HuH-7 (cell line): ENCODE results near the gene SUN5.

Experiments used
- DNase-seq: peaks from one replicate; pipeline ENCODE4 v3.0.0; 2011; ENCODE audit warnings: low spot score

The SUN5 gene

DNA sequence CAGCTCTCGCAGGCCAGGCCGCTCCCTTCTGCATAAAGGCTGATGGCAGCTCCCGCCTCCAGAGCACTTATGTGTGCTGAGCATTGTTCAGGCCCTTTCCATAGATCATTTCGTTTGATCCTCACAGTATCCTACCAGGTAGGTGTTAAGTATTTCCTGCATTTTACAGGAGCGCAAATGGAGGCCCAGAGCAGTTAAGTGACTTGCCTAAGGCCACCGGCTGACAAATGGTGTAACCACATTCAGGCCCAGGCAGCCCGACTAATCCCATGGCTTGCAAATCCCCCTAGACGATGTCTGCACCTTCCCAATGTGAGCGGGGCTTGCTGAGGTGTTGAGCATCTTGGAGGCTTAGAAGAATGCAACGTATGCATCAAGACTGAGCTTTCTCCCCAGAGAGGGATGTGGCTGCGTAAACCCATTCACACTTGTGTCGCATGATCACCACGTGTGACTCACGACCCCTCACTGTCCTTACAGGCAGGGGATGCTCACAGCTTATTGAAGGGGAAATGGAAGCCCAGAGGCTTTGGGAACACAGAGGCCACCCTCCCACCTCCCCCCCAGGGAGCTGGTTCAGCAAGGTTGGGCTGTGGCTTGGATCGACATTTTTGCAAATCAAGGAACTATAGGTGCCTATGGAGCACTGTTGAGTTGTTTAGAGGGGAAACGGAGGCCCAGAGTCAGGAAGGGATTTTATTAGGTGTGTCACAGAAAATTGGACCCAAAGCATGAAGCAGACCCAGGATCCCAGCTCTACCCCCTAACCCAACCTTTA lies 10.3 kb upstream of the SUN5 start:
- DNase-seq, result no peak

DNA sequence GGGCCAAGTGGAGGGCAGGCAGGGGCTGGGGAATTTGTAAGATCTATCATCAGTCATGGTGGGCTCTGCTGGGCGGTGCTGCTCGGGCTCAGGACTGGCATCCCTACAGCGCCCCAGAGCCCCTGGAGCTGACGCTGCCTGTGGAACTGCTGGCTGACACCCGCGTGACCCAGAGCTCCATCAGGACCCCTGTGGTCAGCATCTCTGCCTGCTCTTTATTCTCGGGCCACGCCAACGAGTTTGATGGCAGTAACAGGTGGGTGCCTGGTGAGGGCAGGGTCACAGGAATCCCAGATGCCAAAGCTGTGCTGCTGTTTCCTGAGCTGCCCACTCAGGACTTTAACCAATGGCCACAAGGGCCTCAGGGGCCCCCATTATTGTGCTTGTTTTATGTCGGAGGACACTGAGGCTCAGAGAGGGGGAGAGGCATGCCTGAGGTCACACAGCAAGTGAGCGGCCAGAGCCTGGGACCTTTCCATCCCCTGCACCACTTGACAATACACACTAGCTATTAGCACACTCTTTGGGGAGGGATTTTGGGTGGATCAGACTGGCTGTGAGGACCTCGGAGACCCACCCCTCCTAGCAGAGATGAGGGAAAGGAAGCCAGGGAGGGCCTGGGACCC lies 9.6 kb upstream of the SUN5 start:
- DNase-seq, result no peak

DNA sequence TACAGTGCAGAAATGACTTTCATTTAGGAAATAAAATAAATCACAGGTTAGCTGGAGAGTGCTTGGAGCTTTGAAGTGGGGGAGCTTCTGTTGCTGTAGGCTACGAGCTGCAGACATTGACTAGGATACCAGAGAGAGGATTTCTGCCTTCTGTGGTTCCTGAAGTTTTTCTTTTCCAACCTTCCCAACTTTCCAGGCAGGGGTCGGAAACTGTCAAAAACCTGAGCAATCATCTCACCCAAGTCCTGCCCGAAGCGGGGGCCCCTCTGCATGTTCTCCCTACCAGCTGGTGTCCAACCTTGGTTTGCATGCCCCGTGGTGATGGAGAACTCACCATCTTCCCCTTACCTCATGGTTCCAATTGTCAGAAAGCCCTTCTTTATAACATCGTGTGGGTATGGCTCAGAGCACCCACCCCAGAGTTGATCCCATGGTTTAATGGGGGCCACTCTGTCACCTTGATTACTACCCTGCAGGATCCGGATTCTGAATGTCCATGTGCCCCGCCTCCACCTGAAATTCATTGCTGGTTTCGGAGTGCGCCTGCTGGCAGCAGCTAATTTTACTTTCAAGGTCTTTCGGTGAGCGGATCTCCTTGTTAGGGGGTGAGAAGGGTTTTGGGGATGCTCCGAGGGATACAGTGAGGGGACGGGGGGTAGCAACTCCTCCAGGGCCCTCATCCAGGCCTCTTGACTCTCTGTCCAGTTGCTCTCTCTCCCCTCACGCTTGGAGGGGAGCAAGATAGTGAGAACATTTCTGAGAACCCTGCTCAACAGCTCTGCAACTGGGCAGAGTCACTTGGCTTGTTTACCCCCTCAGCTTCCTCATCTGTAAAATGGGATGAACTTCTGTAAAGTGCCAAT lies 8.3 kb upstream of the SUN5 start:
- DNase-seq, result no peak

DNA sequence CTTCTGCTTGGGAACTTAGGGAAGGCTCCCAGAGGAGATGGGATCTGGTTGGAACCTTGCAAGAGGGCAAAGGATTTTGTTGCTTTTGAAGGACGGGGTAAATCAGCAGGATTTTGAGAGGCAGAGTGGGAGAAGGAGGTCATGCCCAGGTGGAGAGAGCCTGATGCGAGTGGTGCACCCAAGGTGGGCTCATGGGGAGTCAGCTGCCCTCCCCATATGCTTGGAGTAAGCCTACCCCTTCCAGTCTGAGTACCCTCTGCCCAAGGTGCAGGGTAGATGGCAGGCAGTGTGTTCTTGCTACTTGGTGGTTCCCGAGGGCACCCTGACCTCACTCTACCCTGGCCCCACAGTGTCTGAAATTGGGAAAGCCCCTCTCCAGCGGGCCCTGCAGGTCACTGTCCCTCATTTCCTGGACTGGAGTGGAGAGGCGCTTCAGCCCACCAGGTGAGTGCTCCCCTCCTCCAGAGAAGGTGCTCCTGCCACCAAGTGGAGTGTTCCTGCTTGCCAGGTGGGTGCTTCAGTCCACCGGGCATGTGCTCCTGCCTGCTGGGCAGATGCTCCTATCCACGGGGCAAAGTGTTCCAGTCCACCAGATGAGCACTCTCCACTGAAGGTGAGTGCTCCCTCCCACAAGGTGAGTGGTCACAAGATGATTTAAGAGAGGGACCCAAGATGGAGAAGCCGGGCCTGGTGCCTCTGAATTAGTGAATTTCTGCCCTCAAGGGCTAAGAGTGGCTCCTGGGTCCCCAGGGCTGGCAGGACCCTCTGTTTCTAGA lies 6.6 kb upstream of the SUN5 start:
- no peak for DNase-seq

DNA sequence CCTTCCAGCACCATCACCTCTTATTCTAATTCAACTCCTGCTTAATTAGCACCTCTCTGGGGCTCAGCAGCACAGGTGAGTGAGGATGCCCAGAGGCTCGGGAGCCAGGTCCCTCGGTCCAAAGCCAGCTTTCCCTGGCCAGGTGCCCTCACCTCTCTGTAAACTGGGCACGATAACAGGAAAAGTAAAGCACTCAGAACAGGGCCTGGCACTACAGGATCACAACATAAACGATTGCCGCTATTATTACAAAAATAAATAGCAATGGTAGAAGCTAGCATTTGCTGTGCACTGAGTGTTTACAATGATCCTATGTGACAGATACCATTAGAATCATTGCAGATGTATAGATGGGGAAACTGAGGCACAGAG lies 5.9 kb upstream of the SUN5 start:
- DNase-seq, result no peak

DNA sequence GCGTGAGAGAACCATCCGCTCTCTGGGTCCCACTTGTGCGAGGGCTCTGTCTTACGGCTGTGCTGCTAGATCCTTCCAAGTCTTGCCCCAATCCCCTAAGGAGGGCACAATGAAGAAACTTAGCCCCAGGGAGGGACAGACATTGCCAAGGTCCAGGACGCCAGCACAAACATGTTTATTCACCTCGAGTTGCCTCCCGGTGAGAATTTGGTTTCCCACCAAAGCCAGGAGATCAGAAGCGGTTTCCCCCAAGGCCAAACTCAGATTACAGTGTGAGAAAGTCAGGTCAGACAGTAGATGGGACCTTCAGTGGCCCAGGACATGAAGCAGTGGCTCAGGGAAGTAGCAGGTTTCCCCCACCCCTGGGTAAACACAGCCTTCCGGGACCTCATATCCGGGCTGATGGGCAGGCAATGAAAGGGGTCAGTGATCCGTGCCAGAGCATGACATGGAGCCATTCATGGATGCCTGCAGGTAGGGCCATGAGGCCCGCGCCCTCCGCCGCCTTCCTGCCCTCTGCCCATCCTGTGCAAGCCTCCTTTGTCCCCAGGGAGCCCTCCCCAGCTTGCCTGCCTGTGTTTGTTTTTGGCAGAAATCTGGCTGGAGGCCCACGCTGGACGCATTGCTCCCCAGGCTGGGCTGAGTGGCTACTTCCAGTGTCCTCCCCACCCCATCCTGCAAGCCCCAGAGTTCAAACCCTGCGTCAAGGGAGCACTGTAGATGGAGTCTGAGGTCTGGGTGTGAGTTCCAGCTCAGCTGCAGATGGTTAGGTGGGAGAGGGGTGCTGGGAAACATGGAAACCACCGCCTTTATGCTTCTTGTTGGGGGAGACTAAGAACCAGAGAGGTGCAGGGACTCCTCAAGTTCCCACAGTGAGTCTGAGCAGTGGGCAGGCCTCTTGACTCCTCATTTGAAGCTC lies 5.2 kb upstream of the SUN5 start:
- DNase-seq, result peak; percentile 52

DNA sequence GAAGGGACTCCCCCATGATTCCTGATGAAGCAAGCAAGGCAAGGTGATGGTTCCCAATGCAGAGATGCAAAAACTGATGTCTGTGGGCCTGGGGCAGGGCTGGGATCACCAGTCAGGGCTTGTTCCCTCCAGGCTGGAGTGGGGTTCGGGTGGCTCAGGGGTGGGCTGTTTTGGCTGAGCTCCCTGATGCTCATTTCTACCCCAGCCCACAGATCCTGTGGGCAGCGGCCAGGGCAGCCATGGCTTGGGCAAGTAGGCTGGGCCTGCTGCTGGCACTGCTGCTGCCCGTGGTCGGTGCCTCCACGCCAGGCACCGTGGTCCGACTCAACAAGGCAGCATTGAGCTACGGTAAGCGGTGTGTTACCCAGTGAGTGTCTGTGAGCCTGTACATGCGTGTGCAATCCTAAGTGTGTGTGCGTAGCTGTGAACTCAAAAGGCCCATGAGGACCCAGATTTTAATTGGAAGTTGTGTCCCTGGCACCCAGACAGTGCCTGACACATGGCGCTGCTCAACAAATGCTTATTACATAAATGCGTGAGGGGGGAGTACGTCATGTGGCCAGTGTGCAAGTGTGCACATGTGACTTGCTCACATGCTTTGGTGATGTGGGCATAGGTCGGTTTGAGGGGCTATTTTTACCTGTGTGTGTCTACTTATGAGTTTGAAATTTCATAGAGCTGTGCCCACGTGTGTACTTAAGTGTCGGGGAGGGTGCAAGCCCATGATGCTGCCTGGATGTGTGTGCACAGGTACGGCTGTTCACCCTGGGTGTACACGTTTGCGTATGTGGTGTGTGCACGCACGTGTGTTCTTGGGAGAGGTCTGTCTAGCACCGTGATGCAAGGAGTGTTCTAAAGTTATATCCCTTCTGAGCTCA lies 4.3 kb upstream of the SUN5 start:
- DNase-seq, result no peak

DNA sequence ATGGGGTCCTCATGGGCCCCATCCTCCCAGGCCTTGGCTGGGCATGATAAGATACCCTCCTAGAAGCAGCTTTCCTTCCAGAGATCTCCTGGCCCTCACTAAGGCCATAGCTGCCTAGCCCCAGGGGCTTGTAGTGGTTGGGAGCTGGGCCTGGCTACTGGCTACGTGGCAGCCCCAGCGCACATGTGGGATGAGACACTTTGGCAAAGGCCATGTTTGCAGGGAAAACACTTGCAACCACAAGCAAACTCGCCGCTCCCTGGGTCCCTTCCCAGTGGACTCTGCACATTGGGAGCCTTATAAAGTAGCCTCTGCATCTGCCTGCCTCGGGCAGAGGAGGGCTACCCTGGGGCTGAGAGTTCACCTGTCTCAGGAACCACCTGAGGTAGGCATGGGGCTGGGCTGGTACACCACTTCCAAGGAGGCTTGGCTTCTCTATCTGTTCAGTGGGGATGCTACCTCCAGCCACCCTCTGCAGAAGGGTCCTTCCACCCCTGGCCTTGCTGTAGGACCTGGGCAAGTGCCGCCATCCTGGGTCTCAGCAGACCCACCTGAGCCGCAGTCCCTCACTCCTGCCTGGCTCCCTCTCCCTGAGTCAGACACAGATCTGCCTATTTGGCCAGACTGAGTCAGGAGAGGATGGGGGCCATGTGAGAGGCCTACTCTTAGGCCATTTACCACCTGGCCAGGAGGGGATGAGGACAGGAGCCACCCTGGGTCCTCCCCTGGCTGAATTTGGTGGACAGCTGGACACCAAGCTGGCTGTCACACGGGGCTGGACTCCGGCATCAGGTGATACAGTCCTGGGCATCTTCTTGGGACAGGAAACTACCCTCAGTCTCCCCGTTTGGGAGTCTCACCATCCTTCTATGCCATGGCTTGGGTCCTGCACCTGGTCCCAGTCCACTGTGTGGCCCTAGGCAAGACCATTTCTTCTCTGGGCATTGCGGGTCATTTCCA lies 3.4 kb upstream of the SUN5 start, which contains the start of gene BPIFB2:
Gene BPIFB2 (plus strand): TSS at position 329 of the 960 bp plus-strand sequence. CDS start 871 bp downstream, outside the sequence.
- DNase-seq, result no peak

DNA sequence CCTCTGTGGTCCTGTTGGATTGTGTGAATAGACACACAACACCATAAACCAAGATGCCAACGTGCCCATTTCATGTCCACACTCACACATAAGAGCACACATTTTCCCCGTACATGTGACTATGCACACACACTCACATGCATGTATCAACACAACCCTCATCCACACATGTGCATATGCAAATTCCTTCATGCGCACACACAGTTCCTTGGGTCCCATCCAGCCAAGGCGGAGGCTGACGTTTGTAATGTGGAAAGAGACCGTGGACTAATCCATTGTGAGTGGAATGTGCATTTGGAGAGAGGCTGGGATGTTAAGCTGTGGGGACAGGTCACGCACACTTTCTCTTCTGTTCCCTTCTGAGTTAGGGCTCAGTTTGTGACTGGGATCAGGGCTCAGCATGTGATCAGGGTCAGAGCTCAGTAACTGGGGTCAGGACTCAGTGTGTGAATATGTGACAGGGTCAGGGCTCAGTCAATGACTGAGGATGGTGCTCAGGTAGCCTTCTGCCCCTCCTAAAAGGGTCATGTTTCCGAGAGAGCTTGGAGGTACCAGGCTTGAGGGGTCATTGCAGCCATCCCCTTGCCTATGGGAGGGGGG lies 2.6 kb upstream of the SUN5 start:
- DNase-seq, result no peak

DNA sequence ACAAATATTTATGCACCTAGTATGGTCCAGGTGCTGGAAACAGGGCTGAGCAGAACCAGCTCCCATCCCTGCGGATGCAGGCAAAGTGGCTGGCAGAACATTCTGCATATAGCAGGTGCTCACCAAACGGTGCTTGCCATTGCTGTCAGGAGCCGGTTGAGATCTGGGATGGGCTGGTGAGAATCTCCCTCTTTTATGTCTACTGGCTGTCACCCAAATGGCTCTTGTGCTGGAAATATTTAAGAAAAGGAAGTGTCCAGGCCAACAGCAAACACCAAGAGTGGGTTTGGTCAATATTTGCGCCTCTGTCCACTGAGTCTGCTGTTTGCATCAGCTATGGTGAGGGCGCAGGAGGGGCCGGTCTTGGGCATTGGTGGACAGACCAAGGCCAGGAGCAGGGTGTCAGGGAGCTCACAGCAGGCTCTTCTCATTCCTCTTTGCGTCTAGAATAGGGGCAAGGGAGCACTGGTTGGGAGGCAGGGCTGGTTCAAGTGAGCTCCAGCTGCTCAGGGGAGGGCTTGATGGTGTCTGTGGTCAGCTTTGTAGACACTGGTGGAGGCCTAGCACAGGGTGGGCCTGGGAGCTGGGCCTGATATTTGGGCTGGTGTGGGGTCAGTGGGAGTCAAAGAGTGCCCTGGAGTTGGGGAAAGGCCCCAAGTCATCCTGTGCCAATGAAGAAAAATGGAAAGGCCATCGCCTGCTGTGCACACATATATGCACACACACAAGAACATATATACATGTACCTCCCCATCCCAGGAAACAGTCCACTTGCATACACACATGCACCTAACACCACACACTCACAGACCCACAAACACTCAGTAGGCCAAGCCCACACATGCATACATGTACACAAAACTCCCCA lies 1.9 kb upstream of the SUN5 start:
- DNase-seq, result no peak

DNA sequence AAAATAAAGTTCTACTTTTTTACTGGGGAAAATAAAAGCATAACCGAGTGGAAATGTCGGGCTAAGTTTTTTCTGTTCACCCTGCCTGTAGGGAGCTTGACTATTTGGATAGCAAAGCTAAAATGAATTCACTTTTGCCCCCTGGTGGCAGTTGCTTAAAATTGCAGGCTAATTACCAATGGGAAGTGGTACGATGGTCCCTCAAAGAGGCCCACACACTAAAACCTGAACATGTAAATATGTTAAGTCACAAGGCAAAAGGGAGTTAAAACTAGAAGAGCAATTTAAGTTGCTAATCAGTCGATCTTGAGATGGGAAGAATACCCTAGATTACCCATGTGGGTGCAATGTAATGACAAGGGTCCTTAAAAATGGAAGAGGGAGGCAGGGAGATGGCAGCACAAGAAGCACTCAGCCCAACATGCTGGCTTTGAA lies 916 bp upstream of the SUN5 start:
- DNase-seq, result no peak

DNA sequence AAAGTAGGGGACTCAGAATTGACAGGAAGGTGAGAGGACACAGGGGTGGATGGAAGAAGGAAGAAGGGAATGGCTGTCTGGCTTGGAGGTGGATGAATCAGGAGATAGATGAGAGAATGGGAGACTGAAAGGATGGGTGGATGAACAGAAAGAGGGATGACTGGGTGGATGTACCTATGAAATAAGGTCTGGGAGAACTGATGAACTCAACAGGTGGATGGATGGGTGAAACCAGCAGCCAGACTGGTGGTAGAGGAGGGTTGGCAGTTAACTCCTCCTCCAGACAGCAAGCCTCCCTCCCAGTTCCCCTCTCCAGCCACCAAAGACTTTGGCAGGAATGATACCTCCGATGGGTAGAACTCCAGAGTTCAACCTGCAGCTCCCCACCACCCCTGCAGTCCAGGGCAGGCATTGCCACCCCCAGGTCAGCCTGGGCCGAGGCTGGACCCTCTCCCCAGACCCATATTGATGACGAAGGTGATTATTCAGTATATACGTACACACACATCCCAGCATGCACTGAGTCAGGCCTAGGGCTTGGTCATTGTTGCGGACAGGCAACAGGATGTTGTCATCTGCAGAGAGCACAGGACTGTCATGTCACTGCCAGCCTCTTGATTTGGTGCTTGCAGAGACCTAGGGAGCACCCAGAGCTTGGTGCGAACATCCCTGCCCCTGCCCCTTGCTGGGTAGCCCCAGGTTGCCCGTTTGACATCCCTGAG lies 2.0 kb downstream of the SUN5 start:
- DNase-seq, result no peak

DNA sequence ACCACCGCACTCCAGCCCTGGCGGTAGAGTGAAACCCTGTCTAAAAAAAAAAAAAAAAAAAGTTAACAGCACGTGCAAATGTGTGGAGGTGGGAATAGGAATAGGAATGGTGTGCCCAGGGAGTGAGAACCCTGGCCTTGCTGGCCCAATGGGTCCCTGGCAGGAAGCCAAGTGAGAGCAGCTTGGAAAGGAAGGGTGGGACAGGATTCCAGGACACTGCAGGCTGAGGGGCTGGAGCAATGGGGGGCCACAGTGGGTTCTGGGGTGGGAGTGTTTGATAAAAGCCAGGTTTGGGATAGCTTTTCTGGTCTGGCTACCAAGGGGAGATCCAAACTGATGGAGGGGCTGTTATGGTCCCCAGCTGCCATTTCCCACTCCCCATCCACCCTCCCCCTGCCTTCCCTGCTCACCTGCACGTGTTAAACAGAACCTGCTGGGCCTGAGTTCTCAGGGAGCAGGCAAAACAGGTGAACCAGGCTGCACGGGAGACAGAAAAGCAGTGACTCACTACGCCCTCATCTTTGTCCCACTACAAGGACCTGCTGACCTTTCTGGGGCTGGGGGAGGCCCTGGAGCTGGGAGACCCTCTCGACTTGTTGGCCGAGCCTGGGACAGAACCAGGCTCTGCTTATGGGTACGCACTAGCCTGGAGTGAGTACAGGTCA lies 3.3 kb downstream of the SUN5 start:
- DNase-seq, result no peak

DNA sequence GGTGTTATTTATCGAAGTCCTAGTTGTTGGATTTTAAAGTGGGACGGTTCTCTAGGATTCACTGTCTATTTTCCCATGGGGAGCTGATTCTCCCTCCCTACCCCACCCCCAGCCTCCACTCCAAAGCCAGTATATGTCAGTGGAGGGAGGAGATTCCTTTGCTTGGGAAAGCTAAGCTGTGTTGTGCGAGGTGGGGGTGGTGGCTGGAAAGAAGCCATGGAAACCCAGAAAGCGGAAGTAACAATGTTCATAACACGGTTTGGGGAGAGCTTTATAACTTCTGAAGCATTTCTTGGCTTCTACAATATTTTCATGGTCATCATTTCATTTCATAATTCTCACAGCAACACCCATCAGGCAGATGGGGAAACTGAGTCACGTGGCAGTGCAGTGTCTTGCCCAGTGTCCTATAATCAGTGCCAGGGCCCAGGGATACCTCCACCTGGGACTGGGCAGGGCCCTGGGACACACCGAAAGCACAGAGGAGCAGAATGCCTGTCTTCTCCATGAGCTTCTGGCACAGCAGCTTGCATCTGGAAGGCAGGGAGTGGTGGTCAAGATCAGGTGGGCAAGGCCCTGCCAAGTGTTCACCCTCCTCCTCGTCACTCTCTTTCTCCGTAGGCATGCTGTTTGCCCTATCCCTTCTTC lies 4.5 kb downstream of the SUN5 start:
- DNase-seq, result no peak

DNA sequence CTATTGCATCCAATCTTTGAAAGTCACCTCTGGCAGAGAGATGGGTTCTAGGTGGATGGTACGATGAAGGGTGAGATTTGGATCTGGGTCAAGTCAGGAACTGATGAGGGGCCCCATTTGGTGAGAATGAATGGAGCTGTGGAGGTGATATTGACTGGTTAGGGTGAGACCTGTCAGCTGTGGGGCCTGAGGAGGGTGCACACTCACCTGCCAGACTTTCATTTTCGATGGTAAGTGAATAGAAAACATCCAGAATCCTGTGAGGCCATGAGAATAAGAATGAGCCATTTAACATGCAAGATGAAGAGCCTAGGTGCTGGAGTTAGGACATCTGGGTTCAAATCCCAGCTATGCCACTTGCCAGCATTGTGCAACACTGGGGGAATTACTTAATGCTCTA lies 6.8 kb downstream of the SUN5 start:
- no peak for DNase-seq

DNA sequence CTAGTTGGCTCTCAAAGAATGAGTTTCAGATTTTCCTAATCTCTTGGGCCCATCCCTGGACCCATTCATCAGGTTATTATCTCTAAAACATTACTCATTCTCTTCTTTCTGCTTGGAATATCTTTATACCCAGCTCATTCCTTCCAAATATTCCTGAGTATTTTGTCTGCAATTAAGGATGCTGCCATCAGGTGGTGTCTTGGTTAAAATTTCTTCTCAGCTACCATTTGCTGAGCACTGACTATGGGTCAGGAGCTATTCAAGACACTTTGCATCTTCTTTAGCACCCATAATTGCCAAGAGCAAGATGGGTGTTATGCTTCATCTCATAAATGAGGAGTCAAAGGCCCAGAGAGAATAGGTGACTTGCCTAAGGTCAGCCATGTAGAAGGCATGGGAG lies 8.4 kb downstream of the SUN5 start:
- DNase-seq, result no peak
